GM18907 (cell line): ENCODE measurements around the gene SOWAHA.
"Not testable (repeated sequence)": the region's sequence is repeated elsewhere in the genome, so short reads cannot be mapped to it uniquely, and the experiment has no call there.

Experiments
- ATAC-seq: cut with Tn5 transposase; IDR thresholded peaks from one replicate; pipeline ENCODE4 v1.9.1; 2021; ENCODE audit warnings: mild to moderate bottlenecking, moderate library complexity; ENCODE audit not compliant: unreplicated experiment

SOWAHA gene

DNA sequence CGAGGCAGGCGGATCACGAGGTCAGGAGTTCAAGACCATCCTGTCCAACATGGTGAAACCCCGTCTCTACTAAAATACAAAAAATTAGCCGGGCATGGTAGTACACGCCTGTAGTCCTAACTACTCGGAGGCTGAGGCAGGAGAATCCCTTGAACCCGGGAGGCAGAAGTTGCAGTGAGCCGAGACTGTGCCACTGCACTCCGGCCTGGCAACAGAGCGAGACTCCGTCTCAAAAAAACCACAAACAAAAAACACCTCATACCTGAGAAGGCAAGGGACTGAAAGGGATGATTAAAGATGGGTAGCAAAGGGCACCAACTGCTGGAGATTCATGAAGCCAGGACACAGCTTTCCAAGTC lies 6.3 kb upstream of the SOWAHA start:
- not testable (repeated sequence) for ATAC-seq

DNA sequence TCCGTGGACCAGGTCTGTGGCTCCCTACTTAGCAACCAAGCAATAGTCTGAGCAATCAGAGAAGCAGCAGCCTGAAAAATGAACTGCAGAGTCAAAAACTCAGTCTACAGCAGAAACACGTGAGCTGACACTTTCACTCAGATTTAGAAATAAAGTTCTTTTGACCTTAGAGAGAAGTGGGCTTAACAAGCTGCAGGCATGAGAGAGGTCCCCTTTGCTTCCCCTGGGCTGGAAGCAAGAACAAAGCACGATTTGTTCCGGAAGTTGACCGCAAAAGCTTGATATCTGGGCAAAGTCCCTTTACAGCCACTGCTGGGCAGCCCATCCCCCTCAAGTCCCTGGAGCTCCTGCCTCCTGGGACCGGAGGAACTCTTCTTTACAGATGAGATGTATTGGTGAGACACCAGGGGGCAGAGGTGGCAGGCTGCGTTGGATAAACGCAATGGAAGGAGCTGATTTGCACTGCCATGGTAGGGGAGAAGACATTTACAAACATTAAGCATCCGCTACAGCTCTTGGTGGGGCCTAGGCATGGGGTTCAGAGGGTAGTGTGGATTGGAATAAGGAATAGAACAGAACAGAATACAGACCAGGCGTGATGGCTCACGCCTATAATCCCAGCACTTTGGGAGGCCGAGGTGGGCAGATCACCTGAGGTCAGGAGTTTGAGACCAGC lies 5.8 kb upstream of the SOWAHA start:
- ATAC-seq: no peak

DNA sequence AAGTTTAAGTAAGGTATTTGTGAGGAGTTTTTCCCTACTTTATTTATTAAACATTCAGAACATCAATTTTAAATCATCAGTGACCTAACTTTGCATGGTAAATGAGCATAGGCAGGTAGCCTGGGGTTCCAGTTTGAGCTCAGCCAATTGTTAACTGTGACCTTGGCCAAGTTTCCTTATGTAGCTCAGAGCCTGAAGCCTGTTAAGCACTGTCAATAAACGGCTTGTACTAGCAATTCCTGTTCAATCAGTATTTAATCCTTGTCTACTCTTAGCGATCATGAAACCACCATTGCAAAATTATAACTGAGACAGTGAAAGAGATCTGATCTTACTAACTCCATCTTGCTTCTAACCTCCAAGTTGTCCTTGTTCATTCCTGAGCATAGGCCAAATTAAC lies 4.7 kb upstream of the SOWAHA start:
- no peak for ATAC-seq

DNA sequence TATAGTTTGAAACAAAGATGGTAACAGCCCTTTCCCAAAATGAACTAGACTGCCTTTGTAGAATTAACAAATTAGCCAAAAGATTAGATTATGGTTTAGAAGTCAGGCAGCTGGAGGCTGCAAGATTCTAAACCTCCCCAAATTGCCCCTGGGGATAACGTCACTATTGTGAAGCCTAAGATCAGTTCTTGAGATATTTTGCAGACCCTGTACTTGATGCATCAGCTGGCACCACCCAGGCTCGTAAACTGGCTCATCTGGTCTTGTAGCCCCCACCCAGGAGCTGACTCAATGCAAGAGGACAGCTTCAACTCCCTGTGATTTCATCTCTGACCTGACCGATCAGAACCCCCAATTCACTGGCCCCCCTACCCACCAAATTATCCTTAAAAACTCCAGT lies 4.2 kb upstream of the SOWAHA start:
- no peak for ATAC-seq

DNA sequence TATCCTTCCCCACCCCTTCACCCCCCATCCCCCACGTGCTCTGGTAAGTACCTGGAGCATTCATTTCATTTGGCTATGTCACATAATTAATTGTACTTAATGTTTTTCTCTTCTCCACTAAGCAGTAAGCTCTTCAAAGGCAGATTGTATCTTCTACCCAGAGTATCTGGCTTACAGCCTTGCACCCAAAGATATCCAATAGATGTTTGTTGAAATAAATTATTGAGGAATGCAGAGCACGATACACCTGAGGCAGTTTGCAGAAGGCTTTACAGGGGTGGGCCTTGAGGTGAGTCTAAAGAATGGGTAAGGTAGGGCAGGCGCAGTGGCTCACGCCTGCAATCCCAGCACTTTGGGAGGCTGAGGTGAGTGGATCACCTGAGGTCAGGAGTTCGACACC lies 2.5 kb upstream of the SOWAHA start:
- no peak for ATAC-seq

DNA sequence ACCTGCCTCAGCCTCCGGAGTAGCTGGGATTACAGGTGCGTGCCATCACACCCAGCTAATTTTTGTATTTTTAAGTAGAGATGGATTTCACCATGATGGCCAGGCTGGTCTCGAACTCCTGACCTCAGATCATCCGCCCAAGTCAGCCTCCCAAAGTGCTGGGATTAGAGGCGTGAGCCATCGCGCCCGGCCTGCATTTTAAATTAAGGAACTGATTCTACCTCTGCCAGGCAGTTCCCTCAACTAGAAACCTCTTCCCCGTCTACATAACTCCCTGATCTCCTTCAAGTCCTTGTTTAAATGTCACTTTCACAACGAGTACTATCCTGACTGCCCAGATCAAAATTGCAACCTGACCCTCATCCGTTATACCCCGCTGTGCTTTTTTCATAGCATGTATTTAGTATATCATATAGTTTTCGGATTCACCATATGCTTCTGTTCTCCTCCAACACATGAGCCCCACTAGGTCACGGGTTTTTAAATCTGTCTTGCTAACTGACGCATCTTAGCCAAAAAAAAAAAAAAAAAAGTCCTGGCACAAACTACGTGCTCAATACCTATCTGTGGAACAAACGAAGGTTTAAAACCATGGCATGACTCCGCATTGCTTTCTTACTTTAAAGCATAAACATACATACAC lies 858 bp upstream of the SOWAHA start:
- ATAC-seq: no peak

DNA sequence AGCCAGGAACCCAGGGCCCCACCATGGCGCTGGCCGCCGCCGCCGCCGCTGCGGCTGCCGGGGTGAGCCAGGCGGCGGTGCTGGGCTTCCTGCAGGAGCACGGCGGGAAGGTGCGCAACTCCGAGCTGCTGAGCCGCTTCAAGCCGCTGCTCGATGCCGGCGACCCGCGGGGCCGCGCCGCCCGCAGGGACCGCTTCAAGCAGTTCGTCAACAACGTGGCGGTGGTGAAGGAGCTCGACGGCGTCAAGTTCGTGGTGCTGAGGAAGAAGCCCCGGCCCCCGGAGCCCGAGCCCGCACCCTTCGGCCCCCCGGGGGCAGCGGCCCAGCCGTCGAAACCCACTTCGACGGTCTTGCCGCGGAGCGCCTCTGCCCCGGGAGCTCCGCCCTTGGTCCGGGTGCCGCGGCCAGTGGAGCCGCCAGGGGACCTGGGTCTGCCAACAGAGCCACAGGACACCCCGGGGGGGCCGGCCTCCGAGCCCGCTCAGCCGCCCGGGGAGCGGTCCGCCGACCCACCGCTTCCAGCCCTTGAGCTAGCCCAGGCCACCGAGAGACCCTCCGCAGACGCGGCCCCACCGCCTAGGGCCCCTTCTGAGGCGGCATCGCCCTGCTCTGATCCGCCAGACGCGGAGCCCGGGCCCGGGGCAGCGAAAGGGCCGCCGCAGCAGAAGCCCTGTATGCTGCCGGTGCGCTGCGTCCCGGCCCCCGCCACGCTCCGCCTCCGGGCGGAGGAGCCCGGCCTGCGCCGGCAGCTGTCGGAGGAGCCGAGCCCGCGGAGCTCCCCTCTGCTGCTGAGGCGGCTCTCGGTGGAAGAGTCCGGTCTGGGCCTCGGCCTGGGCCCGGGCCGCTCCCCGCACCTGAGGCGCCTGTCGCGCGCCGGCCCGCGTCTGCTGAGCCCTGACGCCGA lies 749 bp downstream of the SOWAHA start:
- no peak for ATAC-seq

DNA sequence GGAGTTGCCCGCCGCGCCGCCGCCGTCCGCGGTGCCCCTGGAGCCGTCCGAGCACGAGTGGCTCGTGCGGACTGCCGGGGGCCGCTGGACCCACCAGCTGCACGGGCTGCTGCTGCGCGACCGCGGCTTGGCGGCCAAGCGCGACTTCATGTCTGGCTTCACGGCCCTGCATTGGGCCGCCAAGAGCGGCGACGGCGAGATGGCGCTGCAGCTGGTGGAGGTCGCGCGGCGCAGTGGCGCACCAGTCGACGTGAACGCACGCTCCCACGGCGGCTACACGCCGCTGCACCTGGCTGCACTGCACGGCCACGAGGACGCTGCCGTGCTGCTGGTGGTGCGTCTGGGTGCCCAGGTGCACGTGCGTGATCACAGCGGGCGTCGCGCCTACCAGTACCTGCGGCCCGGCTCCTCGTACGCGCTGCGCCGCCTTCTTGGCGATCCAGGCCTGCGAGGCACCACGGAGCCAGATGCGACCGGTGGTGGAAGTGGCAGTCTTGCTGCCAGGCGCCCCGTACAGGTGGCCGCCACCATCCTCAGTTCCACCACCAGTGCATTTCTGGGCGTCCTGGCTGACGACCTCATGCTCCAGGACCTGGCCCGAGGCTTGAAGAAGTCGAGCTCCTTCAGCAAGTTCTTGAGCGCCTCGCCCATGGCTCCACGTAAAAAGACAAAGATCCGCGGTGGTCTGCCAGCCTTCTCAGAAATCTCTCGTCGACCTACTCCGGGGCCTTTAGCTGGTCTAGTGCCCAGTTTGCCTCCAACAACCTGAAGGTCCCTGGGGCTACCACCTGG lies 1.6 kb downstream of the SOWAHA start:
- no peak for ATAC-seq

DNA sequence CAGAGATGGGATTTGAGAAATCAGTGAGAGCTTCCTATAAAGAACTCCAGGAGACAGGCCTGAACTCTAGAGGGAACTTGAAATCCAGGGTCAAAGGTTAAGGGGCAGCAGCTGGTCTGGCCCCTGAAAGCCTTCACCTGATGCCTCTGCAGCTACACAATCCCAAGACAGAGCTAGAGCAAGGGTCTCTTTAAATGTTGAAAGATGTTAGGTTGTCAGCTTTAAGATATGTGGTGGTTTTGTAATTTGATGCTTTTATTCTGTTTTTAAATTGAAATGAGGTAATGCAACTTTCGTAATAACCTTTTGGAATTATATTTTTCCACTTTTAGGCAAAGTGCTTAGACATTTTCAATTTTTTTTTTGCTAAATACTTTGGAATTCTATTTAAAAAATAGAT lies 2.4 kb downstream of the SOWAHA start:
- no peak for ATAC-seq

DNA sequence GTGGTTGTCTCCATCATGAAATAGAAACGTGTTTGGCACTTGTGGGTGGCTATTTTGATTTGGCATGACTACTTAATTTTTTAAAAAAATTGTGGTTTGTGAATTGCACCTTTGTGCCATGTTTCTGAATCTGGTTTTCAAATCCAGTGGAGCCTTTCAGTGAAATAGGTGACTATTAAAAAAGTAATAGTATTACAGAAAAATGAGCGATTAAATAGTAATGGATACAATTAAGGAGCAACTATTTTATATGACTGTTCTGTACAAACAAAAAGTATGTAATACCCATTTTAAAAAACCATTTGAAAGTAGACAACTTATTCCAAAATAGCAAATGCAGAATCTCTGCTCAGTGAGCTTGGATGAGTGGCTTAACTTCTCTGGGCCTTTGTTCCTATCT lies 3.0 kb downstream of the SOWAHA start:
- no peak for ATAC-seq

DNA sequence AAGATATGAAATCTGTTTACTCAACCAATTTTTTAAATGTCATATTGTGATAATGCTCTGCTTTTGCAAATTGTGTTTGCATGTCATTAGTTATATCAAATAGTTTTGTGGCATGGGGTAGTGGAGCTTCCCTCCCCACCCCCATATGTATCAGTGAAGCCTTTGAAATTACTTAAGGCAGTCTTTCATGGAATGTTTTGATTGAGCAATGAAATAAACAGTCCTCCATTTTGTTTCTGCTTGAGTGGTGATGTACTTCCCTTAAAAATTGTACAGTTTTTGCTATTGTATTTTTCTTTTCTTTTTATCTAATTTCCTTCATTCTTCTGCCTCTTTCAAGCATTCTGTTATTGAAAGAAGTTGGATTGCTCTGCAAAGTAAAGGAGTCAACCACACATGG lies 3.5 kb downstream of the SOWAHA start:
- ATAC-seq: no peak

DNA sequence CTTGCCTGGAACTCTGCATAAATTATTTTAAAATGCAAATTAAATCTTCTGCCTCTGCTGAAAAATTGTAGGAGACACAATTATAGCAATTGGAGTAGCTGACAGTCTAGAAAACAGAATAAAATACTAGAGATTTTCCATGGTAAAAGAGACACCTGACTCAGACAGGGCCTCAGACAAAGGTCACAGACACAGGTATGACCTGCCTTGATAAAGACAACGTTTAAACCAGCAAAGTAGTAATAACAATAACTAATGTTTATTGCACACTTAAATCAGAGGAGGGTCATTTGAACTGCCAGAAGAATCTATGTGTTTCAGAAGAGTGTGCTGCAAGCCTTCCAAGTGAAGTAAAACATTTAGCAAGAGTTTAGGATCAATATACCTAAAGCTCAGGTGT lies 3.9 kb downstream of the SOWAHA start:
- no peak for ATAC-seq

DNA sequence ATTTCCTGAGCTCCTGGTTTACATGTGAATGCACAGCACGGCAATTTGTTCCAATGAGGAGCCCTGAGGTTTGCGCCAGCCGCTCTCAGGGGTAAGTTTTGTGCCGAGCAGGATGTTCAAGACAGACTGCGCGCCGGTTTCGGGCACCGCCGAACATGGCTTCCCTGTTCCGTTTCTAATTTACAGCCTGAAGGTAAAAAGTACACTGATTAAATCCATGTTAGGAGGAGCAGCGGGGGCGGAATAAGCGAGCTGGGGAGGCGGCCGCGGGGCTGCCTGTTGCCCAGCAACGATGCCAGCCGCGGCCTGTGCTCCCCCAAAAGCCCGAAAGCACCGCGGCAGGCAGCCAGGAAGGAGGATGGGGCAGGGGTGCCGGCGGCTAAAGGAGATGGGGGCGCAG lies 6.4 kb downstream of the SOWAHA start:
- ATAC-seq: no peak

DNA sequence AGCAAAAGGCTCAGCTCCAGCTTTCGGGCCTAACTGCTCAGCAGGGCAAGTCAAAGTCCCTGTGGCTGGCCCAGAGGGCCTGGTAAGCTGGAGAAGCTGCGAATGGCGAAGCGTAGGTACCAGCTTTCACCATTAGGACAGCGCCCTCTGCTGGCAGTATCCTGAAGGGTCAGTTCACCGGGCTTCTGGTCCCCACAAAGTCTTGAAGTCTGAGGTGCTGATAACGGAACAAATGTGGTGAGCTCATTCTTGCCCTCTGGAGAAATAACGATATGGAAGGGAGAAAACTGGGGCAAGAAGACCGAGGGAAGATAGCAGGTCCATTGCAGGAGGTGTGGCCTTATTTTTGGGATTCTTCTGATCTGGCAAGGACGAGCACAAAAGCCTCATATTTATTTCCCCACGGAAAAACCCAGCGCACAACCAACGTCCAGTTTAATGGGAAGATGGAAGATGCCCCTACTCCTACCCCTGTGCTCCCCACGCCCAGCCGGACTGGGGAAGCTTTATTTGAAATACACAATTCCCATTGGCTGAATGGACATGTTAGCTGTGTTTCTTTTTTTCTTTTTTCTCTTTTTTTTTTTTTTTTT lies 7.2 kb downstream of the SOWAHA start:
- ATAC-seq: peak; percentile 79

DNA sequence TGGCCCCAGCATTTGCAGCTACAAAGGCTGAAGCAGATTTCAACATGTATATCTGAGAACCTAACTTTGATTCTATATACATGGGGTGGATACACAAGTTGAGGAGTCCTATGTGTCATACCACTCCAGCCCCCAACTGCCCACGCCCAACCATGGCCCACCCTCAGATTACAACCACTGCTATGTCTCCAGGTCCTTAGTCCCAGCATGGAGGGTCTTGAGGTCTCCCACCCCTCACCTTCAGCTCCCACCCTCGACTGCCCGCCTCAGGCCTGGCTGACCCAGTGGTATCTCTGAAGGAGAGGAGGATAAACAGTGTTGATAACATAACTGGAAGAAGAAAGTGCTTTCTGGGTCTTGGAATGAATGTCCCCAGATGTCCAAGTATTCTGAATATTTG lies 8.2 kb downstream of the SOWAHA start:
- no peak for ATAC-seq

DNA sequence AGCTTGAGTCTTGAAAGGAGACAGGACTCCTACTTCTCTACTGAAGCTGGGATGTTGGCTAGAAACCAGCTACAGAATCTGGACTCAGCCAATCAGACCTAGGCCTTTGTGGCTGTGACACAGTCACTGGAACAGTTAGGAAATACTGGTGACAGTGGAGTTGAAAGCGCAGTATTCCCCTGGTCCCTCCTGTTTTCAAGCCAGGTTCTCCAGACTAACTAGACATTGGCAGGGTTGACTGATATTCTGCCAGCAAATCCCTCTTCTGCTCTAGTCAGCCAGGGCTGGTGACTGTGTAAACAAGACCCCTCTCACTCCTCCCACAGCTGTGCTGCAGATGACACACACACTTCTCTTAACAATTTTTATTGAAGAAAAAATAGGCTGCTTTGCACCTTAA lies 8.7 kb downstream of the SOWAHA start:
- no peak for ATAC-seq

DNA sequence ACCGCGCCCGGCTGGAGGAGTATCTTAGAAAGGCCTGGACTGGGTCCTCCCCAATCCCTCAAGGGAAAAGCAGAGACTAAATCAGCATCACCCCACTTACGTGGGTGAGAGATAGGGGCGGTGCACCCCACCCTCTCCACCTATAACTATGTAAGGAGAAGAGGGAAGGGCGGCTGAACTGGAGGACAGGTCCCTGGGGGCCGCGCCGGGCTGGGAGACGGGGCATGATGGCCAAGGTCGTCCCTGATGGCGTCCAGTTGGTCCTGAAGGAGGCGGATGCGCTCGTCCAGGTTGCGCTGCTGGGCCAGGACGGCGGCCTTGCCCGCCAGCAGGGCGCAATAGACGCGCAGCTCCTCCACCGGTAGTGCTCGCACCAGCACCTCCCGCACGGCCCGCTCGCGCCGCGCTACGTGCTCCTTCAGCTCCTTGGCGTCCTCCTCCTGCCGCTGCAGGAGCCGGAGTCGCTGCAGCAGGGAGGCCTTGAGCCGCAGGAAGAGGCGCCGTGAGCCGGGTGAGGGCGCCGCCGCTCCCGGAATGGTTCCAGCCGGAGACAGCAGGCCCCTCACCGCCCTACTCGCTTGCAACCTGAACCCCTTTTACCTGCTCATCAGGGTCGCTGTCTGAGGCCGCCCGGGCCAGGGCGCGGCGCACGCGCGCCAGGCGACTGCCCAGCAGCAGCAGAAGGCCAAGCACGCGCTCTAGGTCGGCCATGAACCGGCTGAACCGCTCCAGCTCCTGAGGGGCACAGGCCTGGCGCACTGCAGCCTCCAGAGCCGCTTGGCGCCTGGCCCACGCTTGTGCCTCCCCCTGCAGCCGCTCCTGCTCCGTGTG lies 9.8 kb downstream of the SOWAHA start:
- ATAC-seq: no peak

DNA sequence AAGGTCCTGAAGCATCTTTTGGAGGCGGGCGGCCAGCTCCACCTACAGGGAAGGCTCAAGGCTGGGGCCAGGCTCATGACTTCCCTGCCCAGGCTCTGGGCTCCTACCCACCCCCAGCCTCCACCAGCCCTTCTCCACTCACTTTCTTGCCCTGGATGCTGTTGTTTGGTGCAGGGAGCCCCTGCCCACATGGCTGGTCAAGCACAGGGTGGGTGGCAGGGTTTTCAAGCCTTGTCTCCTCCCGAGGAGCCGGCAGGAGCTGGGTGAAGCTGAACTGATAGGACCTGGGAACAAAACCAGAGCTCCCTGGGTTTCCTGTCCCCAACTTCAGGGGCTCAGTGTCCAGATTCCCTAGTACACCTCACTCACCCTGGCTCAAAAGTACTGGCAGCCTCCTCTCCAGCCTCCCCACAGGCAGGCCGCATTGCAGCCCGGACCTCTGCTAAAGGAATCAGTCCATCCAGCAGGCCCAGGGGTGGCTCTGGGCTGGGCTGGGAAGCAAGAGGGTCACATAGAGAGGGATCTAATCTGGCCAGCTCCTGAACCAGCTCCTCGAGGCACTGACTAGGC lies 10.5 kb downstream of the SOWAHA start:
- no peak for ATAC-seq

DNA sequence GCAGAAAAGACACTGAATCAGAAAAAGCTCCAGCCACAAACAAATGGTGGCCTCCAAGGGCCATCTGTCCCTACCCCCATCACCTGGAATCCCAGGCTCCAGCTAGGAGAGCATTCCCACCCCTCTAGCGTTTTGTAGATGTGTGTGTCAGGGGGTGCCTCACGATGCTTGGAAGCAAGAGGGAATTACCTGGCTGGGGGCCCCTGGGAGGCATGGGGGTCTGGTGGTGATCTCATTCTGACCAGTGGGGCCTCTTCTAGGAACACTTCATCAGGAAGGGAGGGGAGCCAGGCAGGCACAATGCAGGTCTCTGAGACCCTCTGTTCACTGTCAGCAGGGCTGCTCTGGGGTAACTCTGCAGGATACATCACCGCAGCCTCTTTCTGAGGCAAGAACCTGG lies 11.3 kb downstream of the SOWAHA start:
- no peak for ATAC-seq
